Stimulated activated CD8-positive, alpha-beta memory T cell treated with anti-CD3 and anti-CD28 coated beads, Interleukin-7, amount 100 ng/mL, for 24 hours (primary cell): Measurements from ENCODE around the gene IGF2BP3.
A peak's percentile ranks its signal among the peaks of the same experiment; 100 is the strongest.
"Not testable (repeated sequence)": the region's sequence is repeated elsewhere in the genome, so short reads cannot be mapped to it uniquely, and the experiment has no call there.

Experiments
- DNase-seq: peaks from one replicate; pipeline ENCODE4 v3.0.0-alpha.2; 2020; ENCODE audit warnings: low read depth

Gene IGF2BP3

DNA sequence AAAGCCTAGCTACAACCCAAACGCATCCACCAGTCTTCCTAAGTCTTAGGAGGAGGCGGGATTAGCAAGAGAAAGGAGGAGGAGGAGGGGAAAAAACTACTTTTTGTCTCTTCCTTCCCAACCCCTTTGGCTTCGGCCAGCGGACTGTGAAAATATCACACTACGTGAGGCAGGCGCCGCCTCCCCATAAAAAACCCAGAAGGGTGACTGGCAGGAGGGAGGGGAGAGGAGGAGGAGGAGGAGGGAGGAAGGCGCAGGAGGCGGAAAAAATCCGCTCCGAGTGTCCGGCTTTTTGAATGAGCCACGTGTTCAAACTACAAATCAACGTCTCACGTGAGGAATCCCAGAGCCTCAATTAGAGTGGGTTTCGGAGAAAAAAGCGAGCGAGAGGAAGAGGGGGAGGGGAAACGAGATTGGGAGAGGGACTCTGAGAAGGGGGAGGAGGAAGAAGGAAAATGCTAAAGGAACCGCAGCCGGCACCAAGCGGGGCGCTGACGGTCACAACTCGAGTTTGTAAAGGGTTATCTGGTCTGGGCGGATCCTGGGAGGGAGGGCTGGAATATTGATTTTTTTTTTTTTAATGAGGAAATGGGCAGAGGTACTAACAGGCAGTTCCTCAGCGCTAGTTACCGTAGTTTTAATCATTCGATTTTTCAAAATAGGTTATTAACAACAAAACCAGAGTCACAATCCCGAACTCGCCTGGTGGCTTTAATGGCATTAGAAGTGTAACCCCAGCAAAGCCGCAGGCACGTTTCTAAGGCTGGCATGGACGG is at the start of gene IGF2BP3:
Gene IGF2BP3, minus strand, starts transcription at position 162 of the 776 bp plus-strand sequence. CDS start 381 bp downstream, outside the sequence.
- no peak for DNase-seq

DNA sequence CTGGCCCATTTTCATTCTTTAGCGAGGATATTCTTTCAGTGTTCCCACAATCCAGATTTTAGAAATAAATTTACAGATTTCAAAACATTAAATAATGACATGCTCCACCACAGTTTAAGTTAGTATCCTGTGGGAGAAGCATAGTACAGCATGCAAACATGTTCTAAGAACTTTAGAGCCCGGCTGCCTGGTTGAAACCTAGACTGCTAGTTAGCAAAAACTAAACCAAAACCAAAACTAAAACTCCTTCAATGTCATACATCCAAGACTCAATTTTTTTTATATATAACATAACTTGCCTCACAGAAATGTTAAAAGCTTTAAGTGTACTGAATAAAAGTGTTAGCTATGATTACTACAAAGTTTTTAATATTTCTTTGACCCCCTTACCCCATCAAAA is 44.5 kb upstream of the IGF2BP3 start:
- no peak for DNase-seq

GRCh38 chr7:23513746-23514145 is 43.5 kb upstream of the IGF2BP3 start:
- DNase-seq: not testable (repeated sequence)

GRCh38 chr7:23494009-23494408 is 23.7 kb upstream of the IGF2BP3 start:
- DNase-seq: no peak

GRCh38 chr7:23491502-23491901 is 21.2 kb upstream of the IGF2BP3 start:
- no peak for DNase-seq

- DNase-seq: no peak
These were observed 20.3 kb upstream of the IGF2BP3 start for GRCh38 chr7:23490357-23491135.

- DNase-seq: not testable (repeated sequence)
These were observed 18.4 kb upstream of the IGF2BP3 start for GRCh38 chr7:23488714-23489113.

DNA sequence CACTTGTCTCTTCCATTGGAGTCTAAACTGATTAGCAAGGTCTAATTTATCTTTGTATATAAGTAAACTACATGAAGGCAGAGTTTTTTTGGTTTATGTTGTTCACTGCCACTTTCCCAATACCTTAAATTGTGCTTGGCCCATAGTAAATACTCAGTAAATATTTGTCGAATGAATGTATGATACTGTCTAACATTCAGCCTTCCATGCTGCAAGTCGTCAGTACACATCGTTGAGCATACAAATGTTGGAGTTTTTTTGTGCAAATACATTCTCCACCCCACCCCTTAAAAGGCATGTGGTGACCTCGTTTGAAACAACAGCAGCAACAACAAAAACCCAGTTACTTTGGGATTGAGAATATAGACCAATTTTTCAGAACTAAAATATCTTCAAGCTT is 17.4 kb upstream of the IGF2BP3 start:
- no peak for DNase-seq

DNA sequence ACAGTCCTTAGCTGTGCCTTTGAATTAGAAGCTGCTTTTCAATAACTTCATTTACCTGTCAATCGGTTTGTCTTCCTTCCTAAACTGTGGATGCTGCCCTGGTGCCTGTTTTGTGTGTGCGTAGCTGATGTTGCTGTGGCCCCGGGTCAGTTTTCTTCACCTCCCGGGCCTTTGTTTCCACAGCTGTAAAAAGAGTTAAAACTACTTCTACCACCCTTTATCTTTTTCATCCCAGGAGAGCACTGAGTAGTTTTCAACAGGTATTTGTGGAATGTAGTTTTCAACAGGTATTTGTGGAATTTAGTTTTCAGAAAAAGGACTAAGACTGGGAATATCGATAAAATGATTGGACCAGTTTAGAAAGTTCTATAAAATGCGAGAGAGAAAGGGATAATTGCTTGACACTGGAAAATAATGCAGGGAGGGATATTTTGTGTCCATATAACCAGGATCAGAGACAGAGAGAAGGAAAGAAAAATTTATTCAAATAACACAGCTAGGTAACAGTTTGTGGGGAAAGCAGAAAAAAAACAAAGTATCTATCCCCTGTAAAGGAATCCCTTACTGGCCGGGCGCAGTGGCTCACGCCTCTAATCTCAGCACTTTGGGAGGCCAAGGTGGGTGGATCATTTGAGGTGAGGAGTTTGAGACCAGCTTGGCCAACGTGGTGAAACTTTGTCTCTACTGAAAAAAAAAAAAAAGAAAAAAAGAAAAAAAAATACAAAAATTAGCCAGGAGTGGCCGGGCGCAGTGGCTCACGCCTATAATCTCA is 15.9 kb upstream of the IGF2BP3 start:
- no peak for DNase-seq

- no peak for DNase-seq
These were observed 12.4 kb upstream of the IGF2BP3 start for GRCh38 chr7:23482686-23483085.

DNA sequence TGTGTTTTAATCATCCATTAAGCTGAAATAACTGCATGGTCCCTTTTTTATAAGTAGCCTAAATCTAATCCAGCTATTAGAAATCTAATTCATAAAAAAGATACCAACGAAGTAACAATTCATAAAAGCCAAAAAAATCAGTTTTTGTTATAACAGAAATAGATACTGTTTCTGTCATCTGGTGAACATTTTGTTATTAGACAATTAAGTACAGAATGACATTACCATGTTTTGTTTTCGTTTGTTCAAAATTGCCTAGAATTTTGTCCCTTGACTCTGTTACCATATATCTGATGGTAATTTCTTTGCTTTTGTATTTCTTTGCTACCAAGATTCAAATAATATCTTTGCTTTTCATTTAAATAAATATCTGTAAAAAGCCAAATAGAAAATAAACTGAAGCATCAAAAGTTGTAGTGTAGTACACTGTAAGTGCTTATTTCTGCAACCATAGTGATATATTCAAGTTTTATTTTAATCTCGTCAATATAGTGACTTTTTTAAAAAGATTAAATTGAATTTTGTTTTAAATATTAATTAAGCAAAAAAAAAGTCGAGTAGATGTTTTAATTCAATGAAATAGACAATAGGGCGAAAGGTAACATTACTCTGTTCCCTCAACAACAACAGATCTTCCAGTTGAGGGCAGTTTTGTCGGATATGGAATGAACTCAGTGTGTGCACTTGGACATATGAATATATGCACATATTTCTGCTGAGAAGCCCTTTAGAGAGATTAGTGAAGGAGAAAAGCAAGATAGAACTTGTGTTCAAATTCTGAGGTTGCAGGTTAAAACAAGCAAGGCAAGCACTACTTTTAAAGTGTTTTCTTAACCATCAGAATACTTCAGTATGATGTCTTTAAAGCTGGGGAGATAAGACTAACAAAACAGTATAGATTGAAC is 7.9 kb upstream of the IGF2BP3 start:
- no peak for DNase-seq

GRCh38 chr7:23477157-23477499 is 6.8 kb upstream of the IGF2BP3 start:
- no peak for DNase-seq

- no peak for DNase-seq
These were observed 6.2 kb upstream of the IGF2BP3 start for GRCh38 chr7:23476286-23477156.

DNA sequence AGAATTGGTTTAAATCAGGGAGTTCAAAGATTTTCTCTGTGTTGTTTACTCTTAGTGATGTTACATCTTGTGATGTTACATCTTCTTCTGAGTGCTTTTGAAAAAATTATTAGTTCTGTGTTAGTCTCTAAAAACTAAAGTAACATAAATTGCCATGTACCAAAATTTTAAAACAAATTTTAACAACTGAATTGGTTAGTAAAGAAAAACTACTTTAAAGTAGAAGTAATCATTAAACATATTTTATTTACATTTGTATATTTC is 5.2 kb upstream of the IGF2BP3 start:
- DNase-seq: no peak

- no peak for DNase-seq
These were observed 4.7 kb upstream of the IGF2BP3 start for GRCh38 chr7:23474829-23475575.

DNA sequence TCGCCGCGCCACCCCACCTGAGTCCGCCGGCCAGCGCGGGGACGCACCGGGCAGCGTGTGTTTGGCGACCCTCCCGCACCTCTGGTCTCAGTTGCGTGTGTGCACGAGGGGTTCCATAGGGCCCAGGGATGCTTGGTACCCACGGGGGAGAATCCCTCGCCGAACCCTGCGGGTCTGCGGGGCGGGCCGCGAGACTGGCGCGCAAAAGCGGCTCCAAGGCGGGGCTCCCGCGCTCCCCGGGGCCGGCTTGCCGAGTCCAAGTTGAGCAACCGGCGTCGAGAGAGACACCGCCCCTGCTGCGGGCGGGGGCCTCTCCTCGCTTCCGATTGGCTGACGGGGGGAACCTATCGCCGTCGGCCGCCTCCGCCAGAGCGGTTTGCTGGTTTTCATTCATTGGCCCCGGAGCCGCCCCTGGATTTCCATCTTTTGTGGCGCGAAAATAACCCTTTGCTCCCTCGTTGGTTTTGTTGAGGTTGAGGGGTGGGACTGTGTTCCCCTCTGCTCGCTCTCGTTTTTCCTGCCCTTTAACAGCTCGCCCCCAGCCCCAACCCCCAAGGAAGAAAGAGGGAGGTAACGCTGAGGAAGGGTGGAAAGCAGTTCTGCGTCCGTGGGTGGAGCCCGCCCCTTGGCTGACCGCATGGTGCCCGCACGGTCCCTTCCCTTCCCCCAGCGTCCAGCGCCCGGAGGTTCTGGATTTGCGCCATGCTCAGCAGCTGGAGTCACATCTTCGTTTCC is 4.0 kb upstream of the IGF2BP3 start:
- DNase-seq: peak; percentile 32

DNA sequence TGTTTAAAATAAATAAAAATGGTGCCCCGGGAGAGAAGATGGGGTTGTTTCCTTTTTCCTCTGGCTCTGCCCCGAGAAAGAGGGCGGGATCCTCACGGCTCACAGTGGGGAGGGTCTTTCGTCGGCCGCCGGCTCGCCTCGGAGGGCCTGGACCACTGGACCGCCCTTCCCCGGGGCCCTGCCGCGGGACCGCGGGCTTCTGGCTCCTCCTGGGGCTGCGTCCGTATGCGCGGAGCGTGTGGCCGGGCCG is 3.5 kb upstream of the IGF2BP3 start:
- no peak for DNase-seq

- DNase-seq: no peak
These were observed 2.9 kb upstream of the IGF2BP3 start for GRCh38 chr7:23472956-23473843.

DNA sequence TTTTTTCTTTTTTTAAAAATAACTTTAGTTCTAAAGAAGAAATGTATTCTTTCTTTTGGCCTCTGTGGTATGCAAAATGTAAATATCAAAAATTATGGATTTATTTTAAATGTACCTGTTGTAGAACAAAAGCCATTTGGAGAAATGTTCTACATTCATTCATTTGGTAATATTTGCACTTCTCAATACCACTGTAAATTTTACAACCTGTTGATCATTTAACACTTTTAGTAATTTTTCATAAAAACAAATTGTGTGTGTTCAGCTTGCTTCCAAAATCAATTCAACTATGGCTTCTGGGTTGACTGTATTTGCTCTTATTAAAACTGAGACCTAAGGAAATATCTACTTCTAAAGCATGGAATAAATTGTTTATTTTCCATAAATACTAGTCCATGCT is 2.3 kb upstream of the IGF2BP3 start:
- DNase-seq: no peak
